HG02981 (cell line): ENCODE measurements around the gene APOA4.

ENCODE experiments used
- ATAC-seq: cut with Tn5 transposase; IDR thresholded peaks from one replicate; pipeline ENCODE4 v1.9.1; 2021; ENCODE audit warnings: mild to moderate bottlenecking, moderate library complexity; ENCODE audit not compliant: unreplicated experiment

Gene APOA4

DNA sequence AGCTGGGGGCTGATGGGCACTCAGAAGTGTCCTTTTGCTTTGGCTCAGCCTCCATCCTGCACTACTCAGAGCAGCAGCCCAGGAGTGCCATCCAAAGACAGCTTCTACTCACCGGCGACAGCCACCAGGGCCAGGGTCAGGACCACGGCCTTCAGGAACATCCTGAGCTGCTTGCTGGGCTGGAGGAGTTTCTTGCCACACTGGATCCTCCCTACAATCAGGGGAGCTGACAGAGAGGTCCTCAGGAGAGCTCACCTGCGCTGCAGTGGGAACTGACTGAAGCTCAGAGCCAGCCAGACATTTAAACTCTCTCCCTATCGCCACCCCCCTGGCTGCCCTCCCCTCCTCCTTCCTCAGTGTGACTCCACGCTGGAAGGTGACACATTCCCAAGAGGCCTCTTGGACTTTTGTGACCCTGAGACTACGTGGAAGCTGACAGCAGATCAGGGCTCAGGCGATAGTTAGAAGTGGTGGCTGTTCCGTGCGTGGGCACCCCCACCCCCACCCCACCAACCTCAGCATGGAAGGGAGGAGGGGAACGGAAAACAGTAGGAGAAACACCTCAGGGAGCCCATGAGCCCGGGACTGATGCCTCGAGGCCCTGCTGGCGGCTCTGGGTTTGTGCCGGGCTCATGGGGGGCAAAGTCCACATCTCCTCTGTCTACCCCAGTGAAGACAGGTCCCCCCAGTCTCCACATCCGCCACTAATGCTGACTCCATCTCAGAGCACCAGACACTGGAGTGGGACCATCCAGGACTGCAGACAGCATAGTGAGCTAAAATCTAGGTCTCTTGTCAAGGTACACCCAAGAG lies at the start of gene APOA4:
Gene APOA4 (minus strand): TSS at position 274 of the 813 bp plus-strand sequence. CDS start 113 bp downstream, at position 161.
- no peak for ATAC-seq

- no peak for ATAC-seq
Measured at GRCh38 chr11:116871248-116871647, 48.1 kb upstream of the APOA4 start.

GRCh38 chr11:116870054-116870453 lies 47.0 kb upstream of the APOA4 start:
- no peak for ATAC-seq

- no peak for ATAC-seq
Measured at GRCh38 chr11:116869610-116870009, 46.5 kb upstream of the APOA4 start.

- ATAC-seq, result no peak
Measured at GRCh38 chr11:116868066-116868465, 45.0 kb upstream of the APOA4 start.

- no peak for ATAC-seq
Measured at GRCh38 chr11:116867619-116868018, 44.5 kb upstream of the APOA4 start.

DNA sequence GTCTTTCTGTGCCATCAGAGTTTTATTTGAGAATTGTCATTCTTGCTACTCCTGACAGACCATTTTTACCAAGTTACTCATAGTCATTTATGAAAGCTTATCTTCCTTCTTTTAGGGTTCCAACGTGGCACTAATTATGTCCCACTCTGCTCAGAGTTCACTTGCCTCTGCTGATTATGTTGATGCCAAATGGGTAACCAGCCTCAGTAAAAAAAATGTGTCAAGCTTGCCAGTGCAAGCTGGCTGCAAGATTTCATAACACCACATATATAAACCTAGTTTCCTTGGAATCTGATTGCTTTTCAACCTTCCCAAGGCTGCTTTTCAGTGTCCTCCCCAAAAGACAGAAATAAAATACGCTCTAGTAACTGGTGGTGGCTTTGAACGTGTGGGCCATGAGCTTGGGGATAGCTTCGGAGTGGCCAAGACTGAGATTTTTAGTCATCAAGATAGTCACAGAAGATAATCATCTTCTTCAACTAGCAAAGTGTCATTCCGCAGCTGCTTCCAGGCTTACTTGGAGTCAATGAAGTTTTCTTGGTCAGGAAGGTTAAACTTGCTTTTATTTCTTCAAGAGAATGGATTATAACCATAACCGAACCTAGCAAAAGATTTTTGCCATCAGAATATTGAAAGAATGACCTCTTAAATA lies 43.8 kb upstream of the APOA4 start:
- ATAC-seq, result no peak

DNA sequence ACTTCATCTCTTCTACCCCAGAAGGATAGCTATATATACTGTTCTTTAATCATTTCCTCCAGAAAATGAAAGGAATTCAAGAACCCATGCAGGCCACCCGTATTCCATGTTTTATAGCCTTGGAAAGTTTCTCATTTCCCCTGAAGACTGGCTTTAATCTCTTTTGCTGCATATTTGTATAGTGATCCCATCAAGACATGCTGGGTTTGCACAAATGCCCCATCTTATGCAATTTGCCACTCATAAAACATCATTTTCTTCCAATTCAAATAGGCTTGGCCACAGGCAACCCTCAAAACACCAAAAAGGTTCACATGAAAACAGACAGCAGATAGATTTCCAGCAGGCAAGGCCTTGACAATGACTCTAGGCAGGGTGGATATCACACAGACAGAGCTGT lies 42.6 kb upstream of the APOA4 start:
- no peak for ATAC-seq

- ATAC-seq, result no peak
Measured at GRCh38 chr11:116864531-116864930, 41.4 kb upstream of the APOA4 start.

DNA sequence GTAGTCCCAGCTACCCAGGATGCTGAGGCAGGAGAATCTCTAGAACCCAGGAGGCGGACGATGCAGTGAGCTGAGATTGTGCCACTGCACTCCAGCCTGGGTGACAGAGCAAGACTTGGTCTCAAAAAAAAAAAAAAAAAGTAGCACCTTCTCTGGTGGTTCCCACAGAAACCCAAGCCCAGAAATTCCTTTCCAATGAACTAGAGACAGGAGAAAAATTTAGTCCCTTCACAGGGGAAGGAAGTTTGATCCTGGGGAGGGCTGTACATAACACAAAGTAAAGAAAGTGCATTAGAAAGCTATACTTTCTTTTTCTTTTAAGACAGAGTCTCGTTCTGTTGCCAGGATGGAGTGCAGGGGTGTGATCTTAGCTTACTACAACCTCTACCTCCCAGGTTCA lies 39.8 kb upstream of the APOA4 start:
- ATAC-seq, result no peak

DNA sequence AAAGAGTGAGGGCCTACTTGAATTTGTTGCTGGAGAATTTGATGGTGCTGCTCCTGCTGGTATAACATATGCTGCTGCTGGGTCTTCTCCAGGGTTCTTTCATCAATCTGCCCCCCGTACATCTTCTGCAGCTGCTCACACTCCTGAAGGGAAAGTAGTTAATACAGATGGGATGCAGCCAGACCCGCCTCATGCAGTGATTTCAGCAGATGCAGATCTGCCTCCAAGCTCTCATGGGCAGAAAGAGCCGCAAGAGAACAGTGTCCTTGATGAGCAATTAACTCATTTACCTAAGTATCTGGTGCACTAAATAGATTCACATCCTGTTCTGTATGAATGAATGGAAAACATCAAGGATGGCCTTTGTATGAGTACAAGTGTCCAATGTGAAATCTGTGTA lies 39.1 kb upstream of the APOA4 start:
- ATAC-seq, result no peak

DNA sequence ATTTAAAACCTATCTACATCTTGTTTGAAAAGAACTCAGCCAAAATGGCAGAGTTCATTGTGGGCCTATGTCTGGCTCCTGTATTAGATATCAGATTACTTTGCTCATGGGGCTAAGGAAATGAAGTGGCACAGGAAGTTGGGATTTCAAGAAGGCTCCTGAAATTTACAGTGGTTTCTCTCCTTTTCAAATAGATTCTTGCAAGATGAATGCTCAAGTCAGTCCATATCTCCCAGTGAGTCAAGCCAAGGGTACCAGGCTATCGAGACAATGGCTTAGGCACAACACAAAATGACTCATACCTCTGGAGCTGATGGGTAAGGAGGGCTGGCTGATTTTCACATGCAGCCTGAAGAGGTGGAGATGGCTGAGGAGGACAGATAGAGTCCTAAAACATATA lies 38.4 kb upstream of the APOA4 start:
- ATAC-seq, result no peak

DNA sequence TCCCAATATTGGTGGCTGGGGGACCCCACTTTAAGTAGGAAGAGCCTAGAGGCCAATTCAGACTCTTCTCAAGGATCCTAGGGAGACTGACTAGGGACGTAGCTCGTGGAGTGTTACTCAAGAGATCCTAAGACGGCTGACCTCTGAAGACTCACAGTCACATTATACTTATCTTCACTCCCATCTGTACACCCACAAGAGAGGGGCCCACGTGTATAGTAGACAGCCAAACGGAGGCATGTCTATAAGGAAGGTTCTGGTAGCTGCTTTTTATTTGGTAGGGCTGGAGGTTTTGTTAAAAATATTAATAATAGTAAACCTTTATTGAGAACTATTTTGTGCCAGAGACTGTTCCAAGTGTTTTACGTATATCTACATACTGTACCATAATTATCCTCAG lies 37.2 kb upstream of the APOA4 start:
- no peak for ATAC-seq

- ATAC-seq, result no peak
Measured at GRCh38 chr11:116859175-116859574, 36.1 kb upstream of the APOA4 start.

GRCh38 chr11:116857936-116858335 lies 34.8 kb upstream of the APOA4 start:
- no peak for ATAC-seq

DNA sequence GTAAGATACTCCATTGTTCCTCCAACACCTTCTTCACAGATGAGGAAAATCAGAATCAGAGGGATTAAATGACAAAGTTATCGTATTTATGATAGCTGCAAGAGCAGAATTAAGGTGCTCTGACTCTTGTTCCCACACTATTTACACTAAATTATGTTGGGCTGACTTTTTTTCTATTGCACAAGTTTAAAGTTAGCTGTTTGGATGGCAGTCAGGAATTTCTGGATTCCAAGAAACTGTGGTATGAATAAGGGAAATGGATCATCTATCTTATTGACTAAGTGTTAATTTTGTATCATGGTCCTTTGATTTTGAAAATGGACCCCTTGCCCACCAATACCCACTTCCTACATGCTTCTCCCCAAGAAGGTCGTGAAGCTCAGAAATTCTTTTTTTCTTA lies 34.2 kb upstream of the APOA4 start:
- ATAC-seq, result no peak

DNA sequence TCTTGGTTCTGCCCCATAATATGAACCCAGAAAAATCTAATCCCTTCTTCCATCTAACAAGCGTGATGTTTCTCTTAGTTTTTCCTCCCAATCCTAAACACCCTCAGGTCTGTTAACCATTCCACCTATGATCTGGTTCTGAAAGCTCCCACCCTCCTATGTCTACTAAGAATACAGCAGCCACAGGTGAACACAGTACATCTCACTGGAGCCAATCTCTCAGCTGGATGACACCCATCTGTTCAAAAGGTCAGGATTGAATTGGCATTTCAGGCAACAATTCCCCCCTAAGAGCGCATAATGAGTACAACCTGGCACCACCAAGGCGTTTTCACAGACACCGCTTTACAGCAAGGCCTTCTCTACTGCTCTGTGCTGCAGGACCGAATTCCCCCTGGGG lies 33.3 kb upstream of the APOA4 start:
- no peak for ATAC-seq

DNA sequence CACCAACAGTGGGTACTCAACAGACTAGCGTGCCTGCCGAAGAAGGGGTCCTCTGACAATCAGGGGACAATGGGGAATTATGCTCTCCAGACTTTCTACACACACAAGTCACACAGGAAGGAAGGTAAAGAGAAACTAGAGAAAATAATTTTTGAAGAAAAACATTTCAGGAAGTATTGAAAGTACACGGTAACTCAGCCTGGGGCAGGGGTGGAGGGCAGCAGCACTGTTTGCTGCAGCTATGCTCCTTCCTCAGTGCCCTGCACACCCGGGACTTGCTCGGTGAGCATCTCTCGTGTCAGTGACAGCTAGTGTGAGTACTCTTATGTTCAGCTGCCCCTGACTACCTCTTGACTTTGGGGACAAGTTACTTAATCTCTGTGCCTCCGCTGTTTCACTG lies 32.3 kb upstream of the APOA4 start:
- ATAC-seq, result no peak

GRCh38 chr11:116853461-116854073 lies 30.5 kb upstream of the APOA4 start:
- ATAC-seq, result peak; percentile 97

- ATAC-seq, result no peak
Measured at GRCh38 chr11:116852261-116853031, 29.3 kb upstream of the APOA4 start.

DNA sequence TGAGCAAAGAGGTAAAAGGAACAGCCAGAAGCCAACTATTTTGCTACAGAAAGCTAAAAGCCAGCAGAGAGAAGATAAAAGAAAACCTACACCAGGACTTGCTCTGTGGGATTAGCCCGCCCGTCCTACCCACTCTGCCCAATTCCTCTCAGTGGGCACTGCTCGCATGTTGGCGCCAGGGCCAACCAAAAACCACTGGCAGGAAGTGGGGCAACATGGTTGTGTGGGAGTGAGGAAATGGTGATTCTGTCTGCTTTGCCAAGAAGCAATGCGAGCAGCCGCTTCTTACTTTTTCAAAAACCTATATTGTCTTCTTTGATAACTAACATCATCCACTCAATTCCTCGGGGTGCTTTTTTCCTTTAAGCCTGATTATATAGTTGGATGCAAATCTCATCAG lies 28.5 kb upstream of the APOA4 start:
- ATAC-seq, result no peak
